Activated naive CD4-positive, alpha-beta T cell treated with anti-CD3 and anti-CD28 coated beads, Interleukin-2, amount 50 U/mL, for 72 hours (primary cell): ENCODE measurements around the gene MRPL16. TPM values are rescaled to one million over a fixed set of nuclear protein-coding genes. Genes with fewer than 3 reads are reported as not detected.

Source experiments
- ATAC-seq, 2 donors: fragments of 150-1000 bp; cut with Tn5 transposase; 2 replicates each; pipeline ENCODE4 v1.10.0; 2021; ENCODE audit warnings: mild to moderate bottlenecking in 2 of 2, moderate library complexity in 2 of 2
- DNase-seq, 2 donors: peaks; one replicate each; pipeline ENCODE4 v3.0.0; 2021 to 2022; ENCODE audit warnings: low spot score in 2 of 2
- H3K27ac Mint-ChIP-seq, 2 donors: one replicate each; pipeline ENCODE4 v1.8.0; 2022; ENCODE audit warnings: mild to moderate bottlenecking in 2 of 2, mixed read lengths in 2 of 2
- H3K36me3 Mint-ChIP-seq, 2 donors: one replicate each; pipeline ENCODE4 v1.8.0; 2022; ENCODE audit warnings: mixed read lengths in 2 of 2
- H3K9me3 Mint-ChIP-seq, 2 donors: one replicate each; pipeline ENCODE4 v1.8.0; 2022; ENCODE audit warnings: mixed read lengths in 2 of 2
- total RNA-seq, 2 donors: library from RNA; stranded (reverse); gene quantifications; one replicate each; pipeline ENCODE4 v1.2.3, GENCODE V29; 2022

Gene MRPL16
- total RNA-seq, 2 donors from 2014 or later, result 67.9 to 94.2 TPM

GRCh38 chr11:59765068-59765735, 45.4 kb downstream of the MRPL16 start:
- Mint-ChIP-seq H3K9me3 (no peaks in the 10 kb centered on the region), H3K27ac (no peak overlapping the region), H3K36me3 (no peaks in the 10 kb centered on the region)
- ATAC-seq (no peak), DNase-seq (no peak)

GRCh38 chr11:59761993-59762392, 48.6 kb downstream of the MRPL16 start:
- Mint-ChIP-seq H3K36me3 (no peaks in the 10 kb centered on the region), H3K9me3 (no peaks in the 10 kb centered on the region), H3K27ac (no peak overlapping the region)
- DNase-seq (no peak), ATAC-seq (no peak)

- no peaks in the 10 kb centered on the region for H3K36me3 Mint-ChIP-seq
- DNase-seq (no peak), ATAC-seq (no peak)
- H3K27ac Mint-ChIP-seq, result no peak overlapping the region
- H3K9me3 Mint-ChIP-seq, result no peaks in the 10 kb centered on the region
Observed at GRCh38 chr11:59760771-59761170, 49.8 kb downstream of the MRPL16 start.

GRCh38 chr11:59759900-59760299, 50.7 kb downstream of the MRPL16 start:
- DNase-seq (no peak), ATAC-seq (no peak)
- Mint-ChIP-seq H3K27ac (peak overlapping the region in 1 of 2 donors; percentile 2), H3K9me3 (no peaks in the 10 kb centered on the region), H3K36me3 (peaks cover 0 to 2% of the 10 kb centered on the region in 2 donors)

GRCh38 chr11:59758401-59759037, 52.1 kb downstream of the MRPL16 start:
- no peak for DNase-seq
- H3K36me3 Mint-ChIP-seq, result peaks cover 0 to 7% of the 10 kb centered on the region in 2 donors
- no peak for ATAC-seq

GRCh38 chr11:59756845-59757244, 53.7 kb downstream of the MRPL16 start:
- ATAC-seq (no peak), DNase-seq (no peak)
- no peak overlapping the region for H3K27ac Mint-ChIP-seq
- no peaks in the 10 kb centered on the region for H3K9me3 Mint-ChIP-seq
- peaks cover 0 to 7% of the 10 kb centered on the region in 2 donors for H3K36me3 Mint-ChIP-seq

More at GRCh38 chr11:59758401-59759037, 52.1 kb downstream of the MRPL16 start:
- Mint-ChIP-seq H3K27ac (no peak overlapping the region), H3K9me3 (no peaks in the 10 kb centered on the region)

GRCh38 chr11:59756558-59756840, 54.1 kb downstream of the MRPL16 start:
- no peak overlapping the region for H3K27ac Mint-ChIP-seq

More at GRCh38 chr11:59756558-59756840, 54.1 kb downstream of the MRPL16 start:
- peaks cover 0 to 7% of the 10 kb centered on the region in 2 donors for H3K36me3 Mint-ChIP-seq
- no peak for ATAC-seq
- no peak for DNase-seq
- no peaks in the 10 kb centered on the region for H3K9me3 Mint-ChIP-seq

Other genes starting within 250 kb of the MRPL16 start
- 10 to 100 TPM; 40.1 to 50.9 TPM for gene OSBP, start 195.0 kb downstream of the MRPL16 start, total RNA-seq
- gene PATL1, start 141.7 kb downstream of the MRPL16 start, total RNA-seq, result 10 to 100 TPM; 72.3 to 88.0 TPM
- gene OR10V1, start 96.9 kb downstream of the MRPL16 start, total RNA-seq, result not detected
- gene STX3, start 55.4 kb downstream of the MRPL16 start, total RNA-seq, result 10 to 100 TPM in 1 of 2 donors, 1 to 10 TPM in 1; 6.1 to 10.0 TPM
- not detected for gene CBLIF, start 34.7 kb upstream of the MRPL16 start, total RNA-seq
- gene TCN1, start 55.7 kb upstream of the MRPL16 start, total RNA-seq, result not detected
- gene OOSP3, start 68.0 kb upstream of the MRPL16 start, total RNA-seq, result not detected
- gene OOSP1, start 127.7 kb upstream of the MRPL16 start, total RNA-seq, result not detected
- not detected for gene OOSP4A, start 153.3 kb upstream of the MRPL16 start, total RNA-seq
- gene OOSP4B, start 206.4 kb upstream of the MRPL16 start, total RNA-seq, result not detected
- gene OOSP2, start 229.6 kb upstream of the MRPL16 start, total RNA-seq, result not detected
- gene MS4A3, start 245.9 kb upstream of the MRPL16 start, total RNA-seq, result not detected